ENCODE data around the gene CHRDL1. TPM values are rescaled to one million over a fixed set of nuclear protein-coding genes. Genes with fewer than 3 reads are reported as not detected.

CHRDL1 gene
- total and polyA plus RNA-seq, 2 donors (not counting 3 experiments of a cell fraction or from before 2014, with no cell fraction given) = not detected

- no peak for FAIRE-seq
- intact Hi-C loops (cut with micrococcal nuclease) (no loop called here), dilution Hi-C loops (cut with MboI; ENCODE audit: extremely low pct_ligation_motif_present, low sequenced_read_pairs) (no loop called here)
- no peak for DNase-seq (ENCODE audit: low read depth, low spot score)
- no peak for TF ChIP-seq GATA2 (IDR thresholded peaks at IDR 0.05; ENCODE audit: insufficient read depth, insufficient read length, low read depth, low read length)
- TF ChIP-seq JUN (IDR thresholded peaks at IDR 0.05; ENCODE audit: borderline replicate concordance, insufficient read depth, insufficient read length, low read depth) = no peak
- no peak for TF ChIP-seq FOS (IDR thresholded peaks at IDR 0.05; ENCODE audit: borderline replicate concordance, insufficient read depth, low read length)
- no peak for TF ChIP-seq POLR2AphosphoS5 (IDR thresholded peaks at IDR 0.05; ENCODE audit: insufficient read depth, low read depth, low read length)
- TF ChIP-seq MYC (IDR thresholded peaks at IDR 0.05; ENCODE audit: low read depth, low read length) = no peak
- TF ChIP-seq CTCF (IDR thresholded peaks at IDR 0.05; ENCODE audit: extremely low read depth in 1 of 2, insufficient read depth in 1 of 2, low read depth in 1 of 2, low read length in 2 of 2) = no peak
- TF ChIP-seq MAX (IDR thresholded peaks at IDR 0.05; ENCODE audit: insufficient read depth, insufficient read length) = no peak
- Histone ChIP-seq H3K9me3 (replicated peaks; ENCODE audit: control insufficient read depth, insufficient read depth, low read length) (no peaks in the 10 kb centered on the region), H4K20me1 (replicated peaks; ENCODE audit: control insufficient read depth, extremely low read depth, insufficient read depth, low read length) (no peaks in the 10 kb centered on the region), H3K27ac (ENCODE audit: insufficient read depth, low read depth, low read length) (no peak overlapping the region), H3K9me1 (replicated peaks; ENCODE audit: control insufficient read depth, extremely low read depth, insufficient read depth, low read length) (no peaks in the 10 kb centered on the region), H3K4me1 (ENCODE audit: control insufficient read depth, extremely low read depth, insufficient read depth, low read length) (no peaks in the 10 kb centered on the region), H3K79me2 (ENCODE audit: control insufficient read depth, insufficient read depth, low read length) (no peaks in the 10 kb centered on the region), H2AFZ (ENCODE audit: low read depth, low read length) (no peak overlapping the region), H3K4me2 (ENCODE audit: insufficient read depth, low read length) (no peak overlapping the region), H3K4me3 (replicated peaks in 1 of 3; ENCODE audit: insufficient read depth in 1 of 3, low read depth in 1 of 3, low read length in 3 of 3) (no peak overlapping the region), H3K36me3 (ENCODE audit: control insufficient read depth in 2 of 2, extremely low read depth in 1 of 2, insufficient read depth in 2 of 2, low read length in 2 of 2) (no peaks in the 10 kb centered on the region), H3K27me3 (ENCODE audit: control insufficient read depth in 2 of 2, insufficient read depth in 2 of 2, low read length in 2 of 2) (no peaks in the 10 kb centered on the region), H3K9ac (replicated peaks; ENCODE audit: extremely low read depth, insufficient read depth, low read length) (no peak overlapping the region)
- ChIA-PET CTCF (no interaction called here), POLR2A (no interaction called here)
- no TSS peak for BruUV-seq (replicated peaks)
Measured at GRCh38 chrX:110758781-110759422, 36.7 kb downstream of the CHRDL1 start.

All from endothelial cell of umbilical vein (primary cell).